ENCODE measurements around the gene DLG2. TPM values are rescaled to one million over a fixed set of nuclear protein-coding genes. Genes with fewer than 3 reads are reported as not detected.

DLG2 gene
- total RNA-seq, 1 donor from 2014 or later = 5.1 TPM

DNA sequence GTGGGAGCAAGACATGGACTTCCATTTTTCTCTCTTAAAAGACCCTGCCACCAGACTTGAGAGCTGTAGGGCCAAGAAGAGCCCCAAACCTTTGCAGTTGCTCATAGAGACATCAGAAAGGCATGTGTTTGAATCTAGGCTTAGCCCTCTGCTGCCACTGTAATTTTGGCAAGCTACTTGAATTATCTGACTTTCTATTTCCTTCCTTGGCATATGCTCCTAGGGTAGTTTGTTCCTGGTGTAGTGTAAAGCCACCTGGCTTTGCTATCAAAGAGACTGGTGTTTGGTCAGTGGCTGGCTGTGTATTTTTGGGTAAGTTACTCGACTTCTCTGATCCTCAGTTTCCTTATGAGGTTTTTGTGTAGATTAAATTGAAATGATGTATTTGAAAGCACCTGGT is 2088.9 kb downstream of the DLG2 start:
- Mint-ChIP-seq H3K27me3 (ENCODE audit: unreplicated experiment) (peaks cover 1% of the 10 kb centered on the region), H3K27ac (ENCODE audit: unreplicated experiment) (no peak overlapping the region), H3K36me3 (ENCODE audit: low read depth, unreplicated experiment) (no peaks in the 10 kb centered on the region), H3K4me1 (ENCODE audit: unreplicated experiment) (no peaks in the 10 kb centered on the region), H3K4me3 (ENCODE audit: unreplicated experiment) (no peak overlapping the region), H3K9me3 (ENCODE audit: unreplicated experiment) (no peaks in the 10 kb centered on the region)
- TF ChIP-seq CTCF (IDR thresholded peaks at IDR 0.05; ENCODE audit: unreplicated experiment) = no peak
- DNase-seq (ENCODE audit: low spot score) = no peak

- Mint-ChIP-seq H3K27ac (ENCODE audit: unreplicated experiment) (no peak overlapping the region), H3K36me3 (ENCODE audit: low read depth, unreplicated experiment) (no peaks in the 10 kb centered on the region), H3K9me3 (ENCODE audit: unreplicated experiment) (no peaks in the 10 kb centered on the region), H3K4me3 (ENCODE audit: unreplicated experiment) (no peak overlapping the region), H3K4me1 (ENCODE audit: unreplicated experiment) (no peaks in the 10 kb centered on the region), H3K27me3 (ENCODE audit: unreplicated experiment) (peaks cover 1% of the 10 kb centered on the region)
- no peak for DNase-seq (ENCODE audit: low spot score)
- TF ChIP-seq CTCF (IDR thresholded peaks at IDR 0.05; ENCODE audit: unreplicated experiment) = no peak
Measured at GRCh38 chr11:83537131-83537610, 2090.0 kb downstream of the DLG2 start.

- no peak overlapping the region for H3K27ac Mint-ChIP-seq (ENCODE audit: unreplicated experiment)
- no peak overlapping the region for H3K4me3 Mint-ChIP-seq (ENCODE audit: unreplicated experiment)
- H3K9me3 Mint-ChIP-seq (ENCODE audit: unreplicated experiment) = no peaks in the 10 kb centered on the region
- peaks cover 3% of the 10 kb centered on the region for H3K27me3 Mint-ChIP-seq (ENCODE audit: unreplicated experiment)
- DNase-seq (ENCODE audit: low spot score) = no peak
- no peak for TF ChIP-seq CTCF (IDR thresholded peaks at IDR 0.05; ENCODE audit: unreplicated experiment)
- no peaks in the 10 kb centered on the region for H3K36me3 Mint-ChIP-seq (ENCODE audit: low read depth, unreplicated experiment)
- no peaks in the 10 kb centered on the region for H3K4me1 Mint-ChIP-seq (ENCODE audit: unreplicated experiment)
Measured at GRCh38 chr11:83533166-83533565, 2094.0 kb downstream of the DLG2 start.

- Mint-ChIP-seq H3K4me1 (ENCODE audit: unreplicated experiment) (no peaks in the 10 kb centered on the region), H3K36me3 (ENCODE audit: low read depth, unreplicated experiment) (no peaks in the 10 kb centered on the region), H3K27ac (ENCODE audit: unreplicated experiment) (no peak overlapping the region), H3K9me3 (ENCODE audit: unreplicated experiment) (no peaks in the 10 kb centered on the region), H3K27me3 (ENCODE audit: unreplicated experiment) (peaks cover 3% of the 10 kb centered on the region), H3K4me3 (ENCODE audit: unreplicated experiment) (no peak overlapping the region)
- DNase-seq (ENCODE audit: low spot score) = no peak
- no peak for TF ChIP-seq CTCF (IDR thresholded peaks at IDR 0.05; ENCODE audit: unreplicated experiment)
Measured at GRCh38 chr11:83528877-83529276, 2098.3 kb downstream of the DLG2 start.

GRCh38 chr11:83528225-83528624 is 2098.9 kb downstream of the DLG2 start:
- no peaks in the 10 kb centered on the region for H3K4me1 Mint-ChIP-seq (ENCODE audit: unreplicated experiment)

More at GRCh38 chr11:83528225-83528624, 2098.9 kb downstream of the DLG2 start:
- Mint-ChIP-seq H3K4me3 (ENCODE audit: unreplicated experiment) (no peak overlapping the region), H3K27ac (ENCODE audit: unreplicated experiment) (no peak overlapping the region), H3K27me3 (ENCODE audit: unreplicated experiment) (peaks cover 1% of the 10 kb centered on the region), H3K36me3 (ENCODE audit: low read depth, unreplicated experiment) (no peaks in the 10 kb centered on the region), H3K9me3 (ENCODE audit: unreplicated experiment) (no peaks in the 10 kb centered on the region)
- no peak for TF ChIP-seq CTCF (IDR thresholded peaks at IDR 0.05; ENCODE audit: unreplicated experiment)
- DNase-seq (ENCODE audit: low spot score) = no peak
